D721Med (cell line): ENCODE measurements around the gene KCTD13.
"Not testable (repeated sequence)": the region's sequence is repeated elsewhere in the genome, so short reads cannot be mapped to it uniquely, and the experiment has no call there.

Source experiments
- DNase-seq: peaks from one replicate; pipeline ENCODE4 v3.0.0; 2011; ENCODE audit warnings: low spot score; ENCODE audit not compliant: insufficient read length
- FAIRE-seq: peaks from 2 replicates; lab custom pipeline; 2011; peaks lifted over from hg19 to GRCh38; lab: Jason Lieb, UNC
- CTCF ChIP-seq: IDR thresholded peaks from 2 replicates; pipeline ENCODE4 v1.5.1; 2012; ENCODE audit warnings: mild to moderate bottlenecking, control low read depth; ENCODE audit not compliant: insufficient read depth; ENCODE audit errors: missing control alignments

Gene KCTD13

DNA sequence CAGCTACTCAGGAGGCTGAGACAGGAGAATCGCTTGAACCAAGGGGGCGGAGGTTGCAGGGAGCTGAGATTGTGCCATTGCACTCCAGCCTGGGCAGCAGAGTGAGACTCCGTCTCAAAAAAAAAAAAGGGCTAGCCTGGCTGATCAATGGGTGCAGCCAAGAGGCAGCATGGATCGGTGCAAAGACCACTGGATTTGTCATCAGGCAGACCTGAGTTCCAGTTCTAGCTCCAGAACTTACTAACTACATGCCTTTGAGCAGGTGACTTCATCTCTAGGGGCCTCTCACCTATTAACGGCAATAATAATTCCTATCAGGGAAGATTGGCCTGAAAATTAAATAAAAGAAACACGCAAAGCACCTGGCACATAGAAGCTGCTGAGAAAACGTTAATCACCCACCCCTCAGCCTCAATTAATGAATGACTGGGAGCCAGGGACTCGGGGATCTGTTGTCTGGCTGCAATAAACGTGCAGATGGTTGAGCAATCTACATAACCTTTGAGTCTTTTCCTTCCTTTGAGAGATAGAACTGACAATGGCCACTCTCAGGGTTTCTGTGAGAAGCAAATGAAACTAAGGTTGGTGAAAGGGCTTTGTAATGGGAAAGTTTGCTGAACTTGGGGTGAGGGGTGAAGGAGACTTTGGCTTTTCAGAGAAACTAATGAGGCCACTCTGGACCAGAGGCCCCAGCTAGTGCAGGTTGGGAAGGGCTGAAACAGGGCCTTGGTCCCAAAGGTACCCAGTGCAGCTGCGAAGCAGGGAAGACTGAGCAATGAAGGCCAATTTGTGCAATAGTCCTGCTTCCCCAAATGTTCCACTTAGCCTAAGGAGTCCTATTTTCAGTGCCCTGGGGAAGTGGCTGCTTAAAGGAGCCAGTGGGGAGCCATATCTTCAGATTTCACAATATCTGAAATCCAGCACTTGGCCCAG, 34.2 kb downstream of the KCTD13 start:
- TF ChIP-seq CTCF = no peak
- no peak for FAIRE-seq
- no peak for DNase-seq

DNA sequence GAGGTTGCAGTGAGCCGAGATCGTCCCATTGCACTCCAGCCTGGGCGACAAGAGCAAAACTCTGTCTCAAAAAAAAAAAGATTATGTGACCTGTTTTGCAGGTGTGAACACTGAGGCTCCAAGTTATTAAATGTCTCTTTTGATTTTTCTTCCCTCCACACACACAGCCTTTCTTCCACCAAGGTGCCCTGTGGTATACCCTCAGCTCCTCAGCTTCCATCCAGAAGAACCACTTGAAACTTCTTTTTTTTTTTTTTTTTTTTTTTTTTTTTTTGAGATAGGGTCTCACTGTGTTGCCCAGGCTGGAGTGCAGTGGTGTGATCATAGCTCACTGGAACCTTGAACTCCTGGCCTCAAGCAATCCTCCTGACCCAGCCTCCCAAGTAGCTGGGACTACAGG, 36.7 kb downstream of the KCTD13 start:
- not testable (repeated sequence) for DNase-seq, FAIRE-seq

GRCh38 chr16:29883987-29884386, 42.0 kb downstream of the KCTD13 start:
- FAIRE-seq (no peak), DNase-seq (no peak)
- no peak for TF ChIP-seq CTCF

- no peak for TF ChIP-seq CTCF
- DNase-seq = no peak
- no peak for FAIRE-seq
These were observed 45.0 kb downstream of the KCTD13 start for GRCh38 chr16:29881050-29881449.

DNA sequence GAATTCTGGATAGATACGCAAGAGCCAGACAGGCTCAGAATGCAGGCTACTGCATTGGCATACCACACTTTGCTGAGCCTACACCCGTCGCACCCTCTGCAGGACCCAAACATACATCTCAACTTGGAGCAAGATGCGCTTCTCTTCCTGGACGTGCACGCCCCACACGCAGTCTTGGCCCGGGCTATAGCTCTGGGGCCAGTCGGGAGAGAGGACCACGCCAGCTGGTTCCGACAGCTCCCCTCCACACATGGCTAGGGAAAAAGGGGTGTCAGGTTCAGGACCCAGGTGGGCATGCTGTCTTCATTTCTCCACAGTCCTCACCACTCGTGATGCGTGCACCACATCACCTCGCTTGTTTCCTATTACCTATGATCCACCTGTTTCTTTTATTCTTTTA, 47.9 kb downstream of the KCTD13 start:
- FAIRE-seq = no peak
- DNase-seq = no peak
- TF ChIP-seq CTCF = no peak

- TF ChIP-seq CTCF = no peak
- FAIRE-seq (no peak), DNase-seq (no peak)
These were observed 48.6 kb downstream of the KCTD13 start for GRCh38 chr16:29877266-29877961.

- no peak for TF ChIP-seq CTCF
- FAIRE-seq (no peak), DNase-seq (no peak)
These were observed 49.3 kb downstream of the KCTD13 start for GRCh38 chr16:29876594-29877249.
